Activated naive CD4-positive, alpha-beta T cell treated with anti-CD3 and anti-CD28 coated beads, Interleukin-2, amount 50 U/mL, for 72 hours (primary cell): ENCODE results near the gene GFRA1. TPM values are rescaled to one million over a fixed set of nuclear protein-coding genes. Genes with fewer than 3 reads are reported as not detected.
"Not testable (repeated sequence)": the region's sequence is repeated elsewhere in the genome, so short reads cannot be mapped to it uniquely, and the experiment has no call there.

ENCODE experiments used
- ATAC-seq, 2 donors: fragments of 150-1000 bp; cut with Tn5 transposase; 2 replicates each; pipeline ENCODE4 v1.10.0; 2021; ENCODE audit warnings: mild to moderate bottlenecking in 2 of 2, moderate library complexity in 2 of 2
- DNase-seq, 2 donors: peaks; one replicate each; pipeline ENCODE4 v3.0.0; 2021 to 2022; ENCODE audit warnings: low spot score in 2 of 2
- H3K27ac Mint-ChIP-seq, 2 donors: one replicate each; pipeline ENCODE4 v1.8.0; 2022; ENCODE audit warnings: mild to moderate bottlenecking in 2 of 2, mixed read lengths in 2 of 2
- H3K36me3 Mint-ChIP-seq, 2 donors: one replicate each; pipeline ENCODE4 v1.8.0; 2022; ENCODE audit warnings: mixed read lengths in 2 of 2
- H3K9me3 Mint-ChIP-seq, 2 donors: one replicate each; pipeline ENCODE4 v1.8.0; 2022; ENCODE audit warnings: mixed read lengths in 2 of 2
- total RNA-seq, 2 donors: library from RNA; stranded (reverse); gene quantifications; one replicate each; pipeline ENCODE4 v1.2.3, GENCODE V29; 2022

The GFRA1 gene
- total RNA-seq, 2 donors from 2014 or later: 0.20 TPM; not detected in 1

- ATAC-seq: no peak
- Mint-ChIP-seq H3K36me3 (no peaks in the 10 kb centered on the region), H3K27ac (no peak overlapping the region), H3K9me3 (peaks cover 0 to 4% of the 10 kb centered on the region in 2 donors)
- DNase-seq: no peak
Measured at GRCh38 chr10:116070743-116071320, 202.2 kb downstream of the GFRA1 start.

GRCh38 chr10:116069856-116070255 lies 203.2 kb downstream of the GFRA1 start:
- Mint-ChIP-seq H3K9me3 (peaks cover 0 to 4% of the 10 kb centered on the region in 2 donors), H3K36me3 (no peaks in the 10 kb centered on the region), H3K27ac (no peak overlapping the region)
- ATAC-seq (no peak), DNase-seq (no peak)

GRCh38 chr10:116067825-116068224 lies 205.2 kb downstream of the GFRA1 start:
- H3K36me3 Mint-ChIP-seq: no peaks in the 10 kb centered on the region
- ATAC-seq (no peak), DNase-seq (no peak)
- peaks cover 0 to 5% of the 10 kb centered on the region in 2 donors for H3K9me3 Mint-ChIP-seq
- H3K27ac Mint-ChIP-seq: no peak overlapping the region

- Mint-ChIP-seq H3K27ac (no peak overlapping the region), H3K36me3 (no peaks in the 10 kb centered on the region), H3K9me3 (peaks cover 0 to 7% of the 10 kb centered on the region in 2 donors)
- DNase-seq (no peak), ATAC-seq (no peak)
Measured at GRCh38 chr10:116063107-116063506, 209.9 kb downstream of the GFRA1 start.

DNA sequence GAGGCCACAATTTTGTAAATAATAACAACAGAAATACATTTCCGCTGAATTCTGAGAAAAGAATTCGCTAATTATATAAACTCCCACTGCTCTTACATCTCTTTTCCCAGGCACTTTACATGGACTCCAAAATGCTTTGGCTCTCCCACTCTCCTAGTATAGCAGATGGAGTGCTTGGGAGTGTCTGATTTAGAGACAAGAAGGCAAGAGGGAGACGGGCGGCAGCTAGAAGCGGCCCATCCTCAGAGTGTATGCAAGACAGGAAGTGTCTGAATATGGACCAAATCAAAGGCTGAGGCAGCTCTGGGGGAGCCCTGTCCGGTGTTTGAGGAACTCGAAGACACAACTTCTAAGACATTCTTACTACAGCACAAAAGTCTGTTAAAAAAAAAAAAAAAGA lies 212.1 kb downstream of the GFRA1 start:
- Mint-ChIP-seq H3K27ac (no peak overlapping the region), H3K36me3 (no peaks in the 10 kb centered on the region), H3K9me3 (peaks cover 0 to 4% of the 10 kb centered on the region in 2 donors)
- no peak for ATAC-seq
- no peak for DNase-seq

DNA sequence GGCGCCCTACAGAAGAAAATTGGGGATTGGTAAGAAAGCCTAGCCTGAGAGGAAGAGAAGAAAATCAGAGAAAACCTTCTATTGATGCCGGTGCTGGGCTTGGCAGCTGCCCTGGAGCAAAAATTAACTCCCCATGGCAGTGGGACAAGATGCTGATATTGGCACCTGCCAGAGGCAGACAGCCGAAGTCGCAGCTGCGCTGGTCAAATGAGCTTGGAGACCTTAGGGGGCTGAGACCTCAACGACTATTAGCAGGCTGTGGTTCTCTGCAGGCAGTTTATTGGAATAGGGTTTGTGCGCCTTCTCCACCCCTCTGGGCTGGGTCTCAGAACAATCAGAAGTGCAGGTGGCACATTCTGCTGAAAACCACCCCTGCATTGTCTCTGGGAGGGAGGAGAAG lies 213.7 kb downstream of the GFRA1 start:
- ATAC-seq: no peak
- no peak for DNase-seq
- Mint-ChIP-seq H3K9me3 (peaks cover 0 to 4% of the 10 kb centered on the region in 2 donors), H3K27ac (no peak overlapping the region), H3K36me3 (no peaks in the 10 kb centered on the region)

DNA sequence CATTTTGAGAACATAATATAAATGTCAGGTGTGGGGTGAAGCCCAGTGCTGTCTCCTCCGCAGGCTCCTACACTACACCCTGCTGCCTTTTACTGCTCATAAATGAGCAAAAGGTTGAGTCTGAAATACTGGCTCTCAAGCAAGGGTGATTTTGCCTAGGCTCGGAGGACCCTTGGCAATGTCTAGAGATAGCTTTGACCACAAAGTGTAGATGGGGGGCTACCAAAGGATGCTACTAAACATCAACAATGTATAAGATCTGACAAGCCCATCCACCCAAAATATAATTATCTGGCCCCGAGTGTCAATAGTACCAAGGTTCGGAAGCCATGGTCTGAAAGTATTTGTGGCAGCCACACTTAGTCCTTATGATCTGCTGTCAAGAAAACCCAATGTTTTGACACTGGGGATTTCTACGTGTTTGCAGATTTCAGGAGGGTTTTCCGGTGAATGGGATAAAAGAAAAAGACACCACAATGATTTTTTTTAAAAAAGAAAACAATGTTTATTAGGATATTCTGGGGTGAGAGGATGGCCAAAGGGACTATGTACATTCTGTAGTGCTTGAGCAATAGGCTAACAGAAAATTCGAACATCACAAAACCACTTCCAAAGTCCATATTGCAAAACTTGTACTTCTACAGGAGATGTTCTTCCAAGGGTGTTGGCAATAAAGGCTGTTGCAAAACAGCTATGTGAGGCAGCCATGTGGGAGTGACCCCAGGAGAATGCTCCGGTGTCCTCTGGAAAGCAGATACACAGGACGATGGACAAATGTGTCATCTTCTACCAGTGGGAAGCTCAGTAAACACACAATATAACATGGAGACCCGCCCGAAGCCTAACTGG lies 216.3 kb downstream of the GFRA1 start:
- DNase-seq: no peak
- no peaks in the 10 kb centered on the region for H3K9me3 Mint-ChIP-seq
- H3K27ac Mint-ChIP-seq: no peak overlapping the region
- H3K36me3 Mint-ChIP-seq: no peaks in the 10 kb centered on the region
- no peak for ATAC-seq

DNA sequence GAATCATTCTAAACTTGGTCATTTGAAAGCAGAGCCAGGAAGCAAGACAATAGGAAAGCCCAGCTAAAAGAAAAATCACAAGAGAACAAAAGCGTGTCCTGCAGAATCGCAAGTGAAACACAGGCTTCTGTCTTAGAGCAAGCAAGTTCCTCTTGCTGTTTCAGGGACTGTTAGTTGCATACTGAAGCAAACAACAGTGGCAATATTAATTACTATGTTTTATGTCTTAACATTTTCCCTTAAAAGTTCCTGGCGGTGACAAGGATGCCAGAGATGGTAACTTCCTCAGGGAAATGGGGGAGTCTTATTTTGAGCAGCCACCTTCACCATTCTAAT lies 217.1 kb downstream of the GFRA1 start:
- ATAC-seq (no peak), DNase-seq (no peak)
- Mint-ChIP-seq H3K27ac (no peak overlapping the region), H3K36me3 (no peaks in the 10 kb centered on the region), H3K9me3 (no peaks in the 10 kb centered on the region)

GRCh38 chr10:116055252-116055916 lies 217.6 kb downstream of the GFRA1 start:
- no peaks in the 10 kb centered on the region for H3K36me3 Mint-ChIP-seq
- no peak overlapping the region for H3K27ac Mint-ChIP-seq
- DNase-seq: no peak
- no peaks in the 10 kb centered on the region for H3K9me3 Mint-ChIP-seq
- ATAC-seq: no peak

GRCh38 chr10:116053910-116054309 lies 219.1 kb downstream of the GFRA1 start:
- DNase-seq (no peak), ATAC-seq (no peak)
- peaks cover 4 to 5% of the 10 kb centered on the region in 2 donors for H3K9me3 Mint-ChIP-seq
- H3K36me3 Mint-ChIP-seq: peaks cover 0 to 5% of the 10 kb centered on the region in 2 donors
- H3K27ac Mint-ChIP-seq: no peak overlapping the region

DNA sequence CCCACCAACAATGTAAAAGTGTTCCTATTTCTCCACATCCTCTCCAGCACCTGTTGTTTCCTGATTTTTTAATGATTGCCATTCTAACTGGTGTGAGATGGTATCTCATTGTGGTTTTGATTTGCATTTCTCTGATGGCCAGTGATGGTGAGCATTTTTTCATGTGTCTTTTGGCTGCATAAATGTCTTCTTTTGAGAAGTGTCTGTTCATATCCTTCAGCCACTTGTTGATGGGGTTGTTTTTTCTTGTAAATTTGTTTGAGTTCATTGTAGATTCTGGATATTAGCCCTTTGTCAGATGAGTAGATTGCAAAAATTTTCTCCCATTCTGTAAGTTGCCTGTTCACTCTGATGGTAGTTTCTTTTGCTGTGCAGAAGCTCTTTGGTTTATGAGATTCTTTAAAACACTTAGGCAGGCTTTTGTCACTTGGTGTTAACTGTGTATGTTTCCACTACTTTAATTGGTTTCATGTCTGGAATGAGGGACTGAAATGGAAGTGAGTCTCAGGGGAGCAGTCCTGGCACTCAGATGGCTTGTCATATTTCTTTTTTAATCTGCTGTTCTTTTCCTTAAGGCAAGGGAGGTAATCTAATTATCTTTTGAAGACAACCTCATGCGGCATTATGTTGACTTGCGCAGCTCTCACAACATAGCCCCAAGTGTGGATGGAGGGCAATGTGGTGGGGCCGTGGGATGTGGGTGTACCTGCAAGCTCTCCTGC lies 219.8 kb downstream of the GFRA1 start:
- H3K9me3 Mint-ChIP-seq, ATAC-seq, H3K27ac Mint-ChIP-seq, H3K36me3 Mint-ChIP-seq, DNase-seq: not testable (repeated sequence)

DNA sequence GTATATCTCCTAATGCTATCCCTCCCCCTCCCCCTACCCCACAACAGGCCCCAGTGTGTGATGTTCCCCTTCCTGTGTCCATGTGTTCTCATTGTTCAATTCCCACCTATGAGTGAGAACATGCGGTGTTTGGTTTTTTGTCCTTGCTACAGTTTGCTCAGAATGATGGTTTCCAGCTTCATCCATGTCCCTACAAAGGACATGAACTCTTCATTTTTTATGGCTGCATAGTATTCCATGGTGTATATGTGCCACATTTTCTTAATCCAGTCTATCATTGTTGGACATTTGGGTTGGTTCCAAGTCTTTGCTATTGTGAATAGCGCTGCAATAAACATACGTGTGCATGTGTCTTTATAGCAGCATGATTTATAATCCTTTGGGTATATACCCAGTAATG lies 220.5 kb downstream of the GFRA1 start:
- DNase-seq, H3K27ac Mint-ChIP-seq, H3K9me3 Mint-ChIP-seq, H3K36me3 Mint-ChIP-seq, ATAC-seq: not testable (repeated sequence)

GRCh38 chr10:116049974-116050304 lies 223.1 kb downstream of the GFRA1 start:
- ATAC-seq: no peak
- H3K27ac Mint-ChIP-seq: no peak overlapping the region
- H3K9me3 Mint-ChIP-seq: peaks cover 4 to 5% of the 10 kb centered on the region in 2 donors
- H3K36me3 Mint-ChIP-seq: peaks cover 0 to 5% of the 10 kb centered on the region in 2 donors
- DNase-seq: no peak

- H3K36me3 Mint-ChIP-seq: peaks cover 0 to 5% of the 10 kb centered on the region in 2 donors
- H3K9me3 Mint-ChIP-seq: peaks cover 4 to 5% of the 10 kb centered on the region in 2 donors
- no peak for DNase-seq
Measured at GRCh38 chr10:116049158-116049973, 223.6 kb downstream of the GFRA1 start.

GRCh38 chr10:116045366-116046356 lies 227.3 kb downstream of the GFRA1 start:
- peaks cover 8 to 11% of the 10 kb centered on the region in 2 donors for H3K9me3 Mint-ChIP-seq
- peaks cover 0 to 5% of the 10 kb centered on the region in 2 donors for H3K36me3 Mint-ChIP-seq
- DNase-seq (no peak), ATAC-seq (no peak)
- no peak overlapping the region for H3K27ac Mint-ChIP-seq

More at GRCh38 chr10:116049158-116049973, 223.6 kb downstream of the GFRA1 start:
- no peak for ATAC-seq
- H3K27ac Mint-ChIP-seq: no peak overlapping the region
